Hematopoietic multipotent progenitor cell (in vitro differentiated cells): ENCODE data around the gene PITHD1. TPM values are rescaled to one million over a fixed set of nuclear protein-coding genes. Genes with fewer than 3 reads are reported as not detected.
"Not testable (repeated sequence)": the region's sequence is repeated elsewhere in the genome, so short reads cannot be mapped to it uniquely, and the experiment has no call there.

Experiments
- DNase-seq, 3 donors: peaks; one replicate each; pipeline ENCODE4 v3.0.0-alpha.2; 2011 to 2015; ENCODE audit warnings: low read depth in 2 of 3, low spot score in 2 of 3
- total RNA-seq: library from RNA; depleted of rRNA; stranded (reverse); fragments of >200 nt; gene quantifications from one replicate; pipeline ENCODE4 v1.2.3, GENCODE V29; 2012

Gene PITHD1
- total RNA-seq, 1 donor = 34.5 TPM

DNA sequence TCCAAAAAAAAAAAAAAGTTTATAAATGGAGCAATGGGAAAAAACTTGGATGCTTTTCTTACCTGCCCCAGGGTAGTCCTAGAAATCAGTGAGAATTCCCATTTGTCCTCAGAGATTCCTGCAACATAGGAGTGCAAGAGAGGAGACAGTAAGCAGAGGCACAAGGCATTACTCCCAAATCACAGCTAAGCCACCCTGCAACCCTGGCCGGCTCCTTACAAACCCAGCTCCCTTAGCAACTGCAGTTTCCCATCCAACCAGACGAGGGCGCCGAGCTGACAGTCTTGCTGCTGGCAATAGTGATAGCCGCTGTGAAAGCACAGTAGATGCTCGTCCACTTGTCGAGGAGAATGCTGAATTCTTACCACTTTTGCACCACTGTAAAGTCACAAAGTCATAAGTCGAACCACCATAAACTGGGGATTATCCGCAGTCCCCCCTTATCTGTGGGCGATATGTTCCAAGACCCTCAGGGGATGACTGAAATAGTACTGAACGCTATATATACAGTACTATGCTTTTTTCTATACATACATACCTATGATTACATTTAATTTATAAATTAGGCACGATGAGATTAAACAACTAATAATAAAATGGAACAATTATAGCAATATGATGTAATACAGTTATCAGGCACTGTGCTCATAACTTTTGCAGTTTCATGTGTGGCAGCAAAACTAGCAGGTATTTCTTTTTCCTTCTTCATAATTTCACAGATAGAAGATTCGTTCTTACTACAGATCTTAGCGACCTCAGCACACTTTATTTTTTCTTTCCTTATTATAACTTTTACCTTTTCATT lies 6.0 kb upstream of the PITHD1 start:
- DNase-seq = peak; percentile 55 to 88 (median 74)

DNA sequence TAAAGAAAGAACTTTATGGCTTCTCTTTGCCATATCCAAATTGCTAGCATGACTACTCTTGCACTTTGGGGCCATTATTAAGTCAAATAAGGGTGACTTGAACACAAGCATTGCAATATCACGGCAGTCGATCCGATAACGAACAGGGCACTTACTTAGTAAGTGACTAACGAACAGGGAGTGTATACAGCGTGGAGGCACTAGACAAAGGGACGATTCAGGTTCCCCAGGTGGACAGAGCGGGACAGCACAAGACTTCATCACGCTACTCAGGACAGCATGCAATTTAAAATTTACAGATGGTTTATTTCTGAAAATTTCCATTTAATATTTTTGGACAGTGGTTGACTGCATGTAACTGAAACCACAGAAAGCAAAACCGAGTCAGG lies 5.4 kb upstream of the PITHD1 start:
- no peak for DNase-seq

DNA sequence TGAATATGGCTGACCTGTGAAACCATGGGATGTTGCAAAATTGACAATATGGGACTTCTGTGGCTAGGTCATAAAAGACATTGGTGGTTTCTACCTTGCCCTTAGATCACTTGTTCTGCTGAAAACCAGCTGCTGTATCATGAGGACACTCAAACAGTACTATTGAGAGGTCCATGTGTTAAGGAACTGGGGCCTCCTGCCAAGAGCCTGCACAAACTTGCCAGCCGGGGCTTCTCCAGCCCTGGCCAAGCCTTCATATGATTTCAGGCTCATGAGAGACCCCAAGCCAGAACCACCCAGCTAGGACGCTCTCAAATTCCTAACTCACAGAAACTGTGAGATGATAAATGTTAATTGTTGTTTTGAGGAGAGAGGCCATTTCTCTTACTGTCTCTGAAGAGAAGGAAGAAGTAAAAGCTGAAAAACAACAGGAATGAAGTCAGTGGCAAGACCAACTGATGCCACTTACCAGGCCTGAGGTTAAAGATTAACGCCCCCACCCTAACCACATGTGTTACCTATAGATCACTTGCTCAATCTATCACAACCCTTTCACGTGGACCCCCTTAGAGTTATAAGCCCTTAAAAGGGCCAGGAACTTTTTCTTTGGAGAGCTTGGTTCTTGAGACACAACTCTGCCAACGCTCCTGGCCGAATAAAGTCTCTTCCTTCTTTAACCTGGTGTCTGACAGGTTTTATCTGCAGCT lies 3.9 kb upstream of the PITHD1 start:
- no peak for DNase-seq

DNA sequence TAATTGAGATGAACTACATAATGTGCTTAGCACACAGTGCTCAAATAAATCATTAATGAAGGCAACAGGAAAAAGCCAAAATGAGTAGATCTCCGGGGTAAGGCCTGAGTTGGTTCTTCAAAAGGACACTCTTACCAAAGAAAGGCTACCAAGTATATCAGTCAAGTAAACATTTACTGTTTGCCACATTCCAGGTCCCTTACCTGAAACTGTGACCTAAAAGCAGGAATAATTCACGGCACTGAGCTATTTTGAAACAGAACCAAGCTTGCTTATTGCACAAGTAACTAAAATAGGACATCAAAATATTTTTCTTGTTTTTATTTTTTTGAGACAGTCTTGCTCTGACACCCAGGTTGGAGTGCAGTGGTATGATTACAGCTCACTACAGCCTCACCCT lies 2.0 kb upstream of the PITHD1 start:
- no peak for DNase-seq

DNA sequence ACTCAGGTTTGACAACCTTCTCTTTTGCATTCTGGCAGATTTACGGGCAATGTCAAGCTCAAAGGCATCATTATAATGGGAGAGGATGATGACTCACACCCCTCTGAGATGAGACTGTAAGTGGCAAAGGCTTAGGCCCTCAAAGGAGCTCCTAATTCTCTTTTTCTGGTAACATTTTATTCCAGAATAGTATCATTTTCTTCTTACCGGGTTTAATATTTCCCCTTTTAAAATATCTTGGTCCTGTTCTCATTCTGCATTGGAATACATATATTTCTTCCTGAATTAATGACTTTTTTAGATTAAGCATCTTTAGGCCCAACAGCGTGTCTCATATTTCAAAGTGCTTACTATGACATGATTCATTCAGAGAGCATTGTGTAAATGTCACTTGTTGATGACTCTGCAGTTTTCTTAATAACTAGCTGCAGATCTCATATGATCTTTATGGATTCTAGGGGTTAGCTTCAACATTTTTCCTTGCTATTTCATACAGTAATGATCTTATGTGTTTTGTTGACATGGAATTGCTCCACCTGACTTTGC lies 1.7 kb downstream of the PITHD1 start:
- DNase-seq = no peak

DNA sequence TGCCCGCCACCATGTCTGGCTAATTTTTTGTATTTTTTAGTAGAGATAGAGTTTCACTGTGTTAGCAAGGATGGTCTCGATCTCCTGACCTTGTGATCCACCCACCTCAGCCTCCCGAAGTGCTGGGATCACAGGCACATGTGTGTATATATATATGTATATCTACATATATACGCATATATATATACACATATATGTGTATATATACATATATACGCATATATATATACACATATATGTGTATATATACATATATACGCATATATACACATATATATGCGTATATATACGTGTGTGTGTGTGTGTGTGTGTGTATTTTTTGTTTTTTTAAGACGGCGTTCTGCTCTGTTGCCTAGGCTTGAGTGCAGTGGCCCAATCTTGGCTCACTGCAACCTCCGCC lies 4.9 kb downstream of the PITHD1 start:
- DNase-seq = not testable (repeated sequence)

DNA sequence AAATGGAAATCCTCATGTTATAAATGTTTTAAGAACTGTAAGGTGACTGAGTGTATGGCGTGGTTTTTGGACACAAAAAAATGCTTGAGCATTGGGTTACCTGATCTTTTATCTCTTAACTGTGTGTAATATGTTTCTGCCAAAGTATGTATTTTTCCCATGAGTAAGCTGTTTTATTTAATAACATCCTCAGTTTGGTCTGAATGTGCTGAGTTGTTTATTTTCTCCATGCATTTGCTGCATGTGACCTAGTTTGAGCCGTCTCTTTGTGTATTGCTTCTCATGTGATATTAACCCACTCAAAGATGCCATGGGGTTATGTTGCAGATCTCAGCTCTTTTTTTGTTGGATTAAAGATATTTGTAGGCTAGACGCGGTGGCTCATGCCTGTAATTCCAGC lies 6.6 kb downstream of the PITHD1 start:
- DNase-seq = no peak

DNA sequence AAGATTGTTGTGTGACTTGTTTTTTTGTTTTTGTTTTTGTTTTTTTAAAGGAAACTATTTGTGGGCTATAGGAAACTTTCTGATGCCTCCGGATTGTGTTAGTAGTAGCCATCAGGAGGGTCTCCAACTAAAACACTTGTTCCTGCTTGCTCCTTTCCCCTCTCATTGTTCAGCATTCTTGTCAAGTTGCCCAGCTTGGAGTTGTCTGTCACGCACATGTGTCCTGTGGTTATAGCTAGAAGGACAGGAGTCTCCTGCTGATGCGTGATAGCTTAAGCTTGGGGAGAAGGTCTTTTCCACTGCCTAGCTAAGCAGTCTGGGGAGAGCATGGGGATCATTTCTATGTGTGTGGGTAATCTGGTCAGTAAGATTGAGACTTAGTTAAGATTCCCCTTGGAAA lies 9.5 kb downstream of the PITHD1 start:
- DNase-seq = no peak

DNA sequence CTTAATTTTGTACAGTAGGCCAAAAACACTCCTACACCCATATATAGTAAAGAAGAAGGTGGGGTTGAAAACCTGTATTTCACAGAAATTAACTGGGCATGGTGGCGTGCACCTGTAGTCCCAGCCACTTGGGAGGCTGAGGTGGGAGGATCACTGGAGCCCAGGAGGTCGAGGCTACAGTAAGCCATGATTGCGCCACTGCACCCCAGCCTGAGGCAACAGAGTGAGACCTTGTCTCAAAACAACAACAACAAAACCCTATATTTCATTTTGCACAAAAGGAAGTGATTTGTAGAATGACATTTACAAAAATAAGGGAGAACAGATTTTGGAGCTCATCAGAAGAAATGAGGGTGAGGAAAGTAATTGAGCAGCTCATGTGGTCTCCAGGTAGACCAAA lies 10.5 kb downstream of the PITHD1 start:
- no peak for DNase-seq

DNA sequence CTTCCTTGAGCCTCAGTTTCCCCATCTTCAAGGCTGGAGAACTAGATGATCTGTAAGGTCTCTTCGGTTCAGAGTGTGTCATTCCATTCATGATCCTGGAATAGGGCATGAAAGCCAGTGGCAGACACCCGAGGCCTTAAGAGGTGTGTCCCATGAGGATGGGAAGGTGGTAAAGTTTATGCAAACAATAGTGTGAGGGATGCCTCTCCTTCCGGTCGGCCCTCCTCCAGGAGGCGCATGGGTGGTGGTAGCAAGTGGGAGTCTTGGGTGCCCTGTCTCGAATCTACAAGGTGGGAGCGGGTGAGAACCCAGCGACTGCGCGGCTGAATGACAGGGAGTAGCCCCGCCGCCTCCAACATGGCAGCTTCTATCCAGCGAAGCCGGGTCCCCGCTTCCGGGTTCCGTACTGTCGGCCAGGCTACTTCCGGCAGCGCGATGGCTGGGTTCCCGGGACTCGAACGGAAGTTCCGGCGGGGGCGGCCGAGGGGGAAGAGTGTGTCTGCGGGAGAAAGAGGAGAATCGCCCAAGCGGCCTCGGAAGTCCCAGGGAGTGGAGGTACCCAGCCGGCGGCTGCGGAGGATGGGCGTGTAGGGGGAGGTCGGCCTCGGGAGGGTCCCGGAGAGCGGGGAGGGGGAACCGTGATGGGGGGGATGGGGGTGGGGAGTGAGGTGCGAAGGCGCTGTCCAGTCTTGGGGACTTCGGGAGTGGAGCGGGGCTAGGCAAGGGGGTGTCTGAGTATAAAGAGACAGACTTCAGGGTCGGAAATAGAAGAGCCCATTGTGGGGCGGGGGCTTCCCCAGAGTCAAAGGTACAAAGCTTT lies 12.7 kb downstream of the PITHD1 start, which contains the start of gene LYPLA2:
Gene LYPLA2, plus strand, starts transcription at position 450 of the 820 bp plus-strand sequence. CDS start 1,538 bp downstream, outside the sequence.
- peak; percentile 65 to 87 (median 80) for DNase-seq

DNA sequence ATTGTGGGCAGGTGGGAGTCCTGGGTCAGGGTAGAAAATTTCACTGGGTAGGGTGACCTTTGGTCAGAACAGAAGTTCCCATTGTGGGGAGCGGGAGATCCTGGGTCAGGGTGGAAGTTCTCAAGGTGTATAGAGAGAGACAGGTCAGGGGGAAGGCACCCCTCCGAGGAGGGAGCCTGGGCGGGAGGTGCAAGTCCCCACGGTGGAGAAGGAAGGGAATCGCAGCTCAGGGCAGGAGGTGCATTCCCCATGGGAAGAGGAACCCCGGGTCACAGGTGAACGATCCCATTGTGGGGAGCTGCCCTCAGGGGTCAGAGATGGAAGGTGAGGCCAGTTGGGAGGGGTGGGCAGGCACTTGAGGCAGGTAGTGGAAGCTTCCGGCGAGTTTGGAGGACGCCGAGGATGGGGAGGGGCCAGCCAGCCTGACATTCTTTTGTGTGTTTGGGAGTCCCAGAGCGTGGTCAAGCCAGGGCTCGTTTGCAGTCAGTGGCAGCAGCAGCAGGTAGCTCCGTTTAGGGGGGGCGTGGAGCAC lies 13.4 kb downstream of the PITHD1 start:
- DNase-seq = no peak

DNA sequence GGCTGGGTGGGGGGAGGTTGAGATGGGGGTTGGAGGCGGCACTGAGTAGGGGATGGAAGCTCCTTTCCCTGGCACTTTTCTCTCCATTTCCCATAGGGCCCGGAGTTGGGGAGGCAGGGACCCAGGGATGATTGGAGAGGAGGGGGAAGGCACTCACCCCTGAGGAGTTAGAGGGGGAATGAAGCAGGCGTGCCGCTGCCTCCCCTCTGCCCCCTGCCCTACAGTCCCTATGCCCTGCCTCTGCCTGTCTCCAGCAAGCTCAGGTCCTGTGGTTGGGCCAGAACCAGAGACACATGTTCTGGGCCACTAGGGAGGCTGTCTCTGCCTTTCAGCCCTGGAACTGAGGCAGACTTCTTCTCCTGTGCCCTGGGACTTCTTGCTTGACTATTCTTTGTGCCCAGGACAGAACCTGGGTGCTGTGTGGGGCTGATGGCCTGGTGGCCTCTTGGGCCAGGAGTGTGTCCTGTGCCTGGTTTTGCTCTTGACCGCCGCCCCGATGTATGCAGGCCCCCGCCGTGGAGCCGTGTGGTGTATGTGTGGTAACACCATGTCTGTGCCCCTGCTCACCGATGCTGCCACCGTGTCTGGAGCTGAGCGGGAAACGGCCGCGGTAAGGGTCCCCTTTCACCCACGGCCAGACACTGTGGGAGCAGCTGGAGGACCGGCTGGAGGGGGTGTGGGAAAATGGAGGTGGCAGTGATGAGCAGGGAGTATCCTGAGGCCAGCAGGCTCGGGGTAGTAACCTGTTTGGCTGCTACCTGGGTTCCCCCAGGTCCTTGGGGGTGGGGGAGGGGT lies 14.1 kb downstream of the PITHD1 start:
- DNase-seq = no peak

DNA sequence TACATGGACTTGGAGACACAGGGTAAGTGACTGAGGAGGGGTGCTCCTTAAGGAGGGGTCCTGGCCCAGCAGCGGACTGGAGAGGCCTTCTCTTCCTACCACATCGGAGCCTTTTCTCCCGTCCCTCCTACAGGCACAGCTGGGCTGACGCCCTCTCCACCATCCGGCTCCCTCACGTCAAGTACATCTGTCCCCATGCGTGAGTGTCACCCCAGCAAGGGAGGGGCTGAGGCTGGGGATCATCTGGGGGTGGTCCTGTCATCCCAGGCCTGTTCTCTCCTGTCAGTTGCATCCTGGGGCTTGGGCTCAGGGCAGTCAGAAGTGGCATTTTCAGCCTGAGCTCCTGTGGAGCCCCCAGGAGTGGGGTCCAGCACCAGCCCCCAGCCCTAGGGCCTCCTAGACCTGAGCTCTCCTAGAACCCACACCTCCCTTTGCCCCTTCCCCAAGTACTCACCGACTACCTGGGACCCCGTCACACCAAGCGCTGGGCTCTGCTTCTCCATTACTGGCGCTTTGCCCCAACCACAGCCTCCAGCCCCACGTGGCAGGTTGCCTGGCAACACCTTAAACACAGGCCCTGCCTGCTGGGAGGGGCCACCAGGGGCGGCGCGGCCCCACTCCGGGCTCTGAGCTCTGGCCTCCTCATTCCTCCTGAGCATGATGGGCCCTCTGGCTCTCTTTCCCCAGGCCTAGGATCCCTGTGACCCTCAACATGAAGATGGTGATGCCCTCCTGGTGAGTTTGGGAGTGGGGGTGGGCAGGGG lies 15.0 kb downstream of the PITHD1 start:
- peak in 1 of 3 donors; percentile 78 for DNase-seq

DNA sequence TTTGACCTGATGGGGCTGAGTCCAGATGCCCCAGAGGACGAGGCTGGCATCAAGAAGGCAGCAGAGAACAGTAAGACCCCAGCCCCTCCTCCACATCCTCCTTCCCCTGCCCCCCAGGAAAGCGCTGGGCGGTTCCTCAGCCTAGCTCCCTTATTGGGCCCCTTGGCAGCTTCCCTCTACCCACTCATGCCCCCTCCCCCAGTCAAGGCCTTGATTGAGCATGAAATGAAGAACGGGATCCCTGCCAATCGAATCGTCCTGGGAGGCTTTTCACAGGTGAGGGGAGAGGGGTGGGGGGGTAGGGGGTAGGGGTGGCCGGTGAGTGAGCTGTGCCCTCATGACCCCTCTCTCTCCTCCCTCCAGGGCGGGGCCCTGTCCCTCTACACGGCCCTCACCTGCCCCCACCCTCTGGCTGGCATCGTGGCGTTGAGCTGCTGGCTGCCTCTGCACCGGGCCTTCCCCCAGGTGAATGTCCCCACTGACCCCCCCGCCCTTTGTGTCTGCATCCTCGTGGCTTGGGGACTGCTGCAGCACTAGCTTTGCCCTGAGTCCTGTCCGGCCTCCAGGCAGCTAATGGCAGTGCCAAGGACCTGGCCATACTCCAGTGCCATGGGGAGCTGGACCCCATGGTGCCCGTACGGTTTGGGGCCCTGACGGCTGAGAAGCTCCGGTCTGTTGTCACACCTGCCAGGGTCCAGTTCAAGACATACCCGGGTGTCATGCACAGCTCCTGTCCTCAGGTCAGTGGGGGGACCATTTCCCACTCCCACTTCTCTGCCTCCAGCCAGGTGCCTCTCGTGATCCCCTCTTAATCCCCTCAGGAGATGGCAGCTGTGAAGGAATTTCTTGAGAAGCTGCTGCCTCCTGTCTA lies 15.9 kb downstream of the PITHD1 start:
- no peak for DNase-seq

DNA sequence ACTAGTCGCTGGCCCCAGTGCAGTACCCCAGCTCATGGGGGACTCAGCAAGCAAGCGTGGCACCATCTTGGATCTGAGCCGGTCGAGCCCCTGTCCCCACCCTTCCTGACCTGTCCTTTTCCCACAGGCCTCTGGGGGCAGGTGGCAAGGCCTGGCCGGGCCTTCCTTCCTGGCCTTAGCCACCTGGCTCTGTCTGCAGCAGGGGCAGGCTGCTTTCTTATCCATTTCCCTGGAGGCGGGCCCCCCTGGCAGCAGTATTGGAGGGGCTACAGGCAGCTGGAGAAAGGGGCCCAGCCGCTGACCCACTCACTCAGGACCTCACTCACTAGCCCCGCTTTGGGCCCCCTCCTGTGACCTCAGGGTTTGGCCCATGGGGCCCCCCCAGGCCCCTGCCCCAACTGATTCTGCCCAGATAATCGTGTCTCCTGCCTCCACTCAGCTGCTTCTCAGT lies 16.5 kb downstream of the PITHD1 start:
- DNase-seq = not testable (repeated sequence)

DNA sequence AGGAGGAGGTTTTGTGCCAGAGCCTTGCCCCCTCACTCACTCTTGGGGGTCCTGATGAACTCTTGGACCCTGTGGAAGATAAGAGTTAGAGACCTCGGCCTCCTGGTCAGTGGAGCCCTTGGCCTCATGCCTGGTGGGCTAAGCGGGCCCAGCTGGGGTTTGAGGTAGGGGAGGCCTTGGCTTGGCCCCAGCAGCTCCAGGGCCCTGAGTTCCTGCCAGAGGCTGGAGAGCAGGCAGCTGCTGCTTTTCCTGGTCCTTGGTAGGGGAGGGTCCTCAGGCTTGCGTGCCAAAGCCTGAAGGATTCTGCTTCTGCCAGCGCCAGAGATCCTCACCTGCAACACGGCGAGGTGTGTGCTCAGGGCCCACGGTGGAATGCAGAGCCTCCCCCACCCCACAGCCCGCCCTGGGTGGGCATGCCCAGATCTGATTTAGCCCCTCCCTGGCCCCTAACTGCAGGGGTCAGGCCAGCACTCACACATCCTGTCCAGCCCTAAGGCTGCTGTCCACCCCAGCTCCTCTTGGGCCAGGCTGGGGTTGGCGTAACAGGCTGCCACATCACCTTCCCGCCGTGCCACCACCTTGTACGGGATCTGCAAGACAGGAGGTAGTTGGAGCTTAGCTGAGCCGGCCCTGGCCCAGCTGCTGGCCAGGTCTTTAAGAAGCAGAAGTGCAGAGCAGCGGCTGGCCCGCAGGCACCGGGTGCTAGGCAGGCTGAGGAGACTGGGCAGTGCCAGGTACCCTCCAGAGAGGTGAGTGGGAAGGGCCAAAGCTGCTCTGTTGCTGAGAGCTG lies 17.7 kb downstream of the PITHD1 start:
- no peak for DNase-seq
